CD14-positive monocyte (primary cell): Measurements from ENCODE around the gene NNAT. TPM values are rescaled to one million over a fixed set of nuclear protein-coding genes. Genes with fewer than 3 reads are reported as not detected.
A peak's percentile ranks its signal among the peaks of the same experiment; 100 is the strongest.

Experiments
- DNase-seq, 3 donors: peaks; one replicate each; pipeline ENCODE4 v3.0.0-alpha.2; 2011 to 2022
- H2AFZ ChIP-seq: 2 replicates; pipeline ENCODE4 v1.6.0; 2012; ENCODE audit warnings: mild to moderate bottlenecking, low read depth, low read length, inconsistent platforms; ENCODE audit not compliant: insufficient read depth, poor library complexity, severe bottlenecking
- H3K27ac ChIP-seq, 2 donors: 1 replicate in 1 of 2; 2 replicates in 1 of 2; pipeline ENCODE4 v1.5.1; 2012 to 2013; ENCODE audit warnings: low read length in 2 of 2, control low read depth in 1 of 2, inconsistent platforms in 1 of 2, low read depth in 1 of 2, mild to moderate bottlenecking in 1 of 2
- H3K27me3 ChIP-seq, 2 donors: one replicate each; pipeline versions ENCODE4 v1.6.0 to v1.6.1; 2011 to 2013; ENCODE audit warnings: low read length in 2 of 2; ENCODE audit not compliant: control insufficient read depth in 2 of 2, insufficient read depth in 2 of 2
- H3K36me3 ChIP-seq, 2 donors: replicated peaks in 1 of 2; 1 replicate in 1 of 2; 2 replicates in 1 of 2; pipeline versions ENCODE4 v1.5.1 to v1.6.1; 2012 to 2013; ENCODE audit warnings: low read length in 2 of 2, control low read depth in 1 of 2, inconsistent platforms in 1 of 2, mild to moderate bottlenecking in 1 of 2; ENCODE audit not compliant: insufficient read depth in 2 of 2, control insufficient read depth in 1 of 2
- H3K4me1 ChIP-seq, 2 donors: 1 replicate in 1 of 2; 2 replicates in 1 of 2; pipeline versions ENCODE4 v1.5.1 to v1.6.1; 2012 to 2013; ENCODE audit warnings: low read length in 2 of 2, control low read depth in 1 of 2, inconsistent platforms in 1 of 2, mild to moderate bottlenecking in 1 of 2, moderate library complexity in 1 of 2; ENCODE audit not compliant: insufficient read depth in 2 of 2, control insufficient read depth in 1 of 2
- H3K4me2 ChIP-seq: replicated peaks from 2 replicates; pipeline ENCODE3; 2012; ENCODE audit warnings: low read length, moderate library complexity, mild to moderate bottlenecking; ENCODE audit not compliant: poor library complexity, severe bottlenecking; ENCODE audit errors: extremely low read depth
- H3K4me3 ChIP-seq, 3 experiments: fragments of 200-600 bp in 1 of 3; sonication (generic) in 1 of 3; replicated peaks in 1 of 3; 1 replicate in 2 of 3; 2 replicates in 1 of 3; pipeline ENCODE4 v1.5.1; 2011 to 2013; ENCODE audit warnings: low read length in 3 of 3, mild to moderate bottlenecking in 3 of 3, control low read depth in 2 of 3, low read depth in 2 of 3, inconsistent platforms in 1 of 3, moderate library complexity in 1 of 3
- H3K79me2 ChIP-seq: 2 replicates; pipeline ENCODE4 v1.6.0; 2012; ENCODE audit warnings: mild to moderate bottlenecking, control low read depth, inconsistent platforms, low read length, moderate library complexity; ENCODE audit not compliant: insufficient read depth
- H3K9ac ChIP-seq: 2 replicates; pipeline ENCODE4 v1.6.0; 2017; ENCODE audit warnings: low read length, mild to moderate bottlenecking; ENCODE audit not compliant: insufficient read depth, poor library complexity, severe bottlenecking
- H3K9me3 ChIP-seq, 2 donors: replicated peaks in 1 of 2; 1 replicate in 1 of 2; 2 replicates in 1 of 2; pipeline versions ENCODE4 v1.5.1 to v1.6.1; 2012 to 2013; ENCODE audit warnings: low read length in 2 of 2, control low read depth in 1 of 2; ENCODE audit not compliant: control insufficient read depth in 1 of 2, insufficient read depth in 1 of 2
- H4K20me1 ChIP-seq: 2 replicates; pipeline ENCODE4 v1.6.0; 2012; ENCODE audit warnings: mild to moderate bottlenecking, low read length, control low read depth, moderate library complexity; ENCODE audit not compliant: insufficient read depth
- H3K27ac Mint-ChIP-seq, 7 donors: one replicate each; pipeline ENCODE4 v1.8.0; 2020; ENCODE audit warnings: mild to moderate bottlenecking in 7 of 7, mixed read lengths in 7 of 7, moderate library complexity in 6 of 7, inconsistent platforms in 2 of 7
- H3K27me3 Mint-ChIP-seq, 3 donors: one replicate each; pipeline ENCODE4 v1.8.0; 2021 to 2022; ENCODE audit warnings: low read depth in 3 of 3, mild to moderate bottlenecking in 3 of 3, mixed read lengths in 3 of 3, moderate library complexity in 3 of 3, inconsistent platforms in 1 of 3
- H3K36me3 Mint-ChIP-seq, 2 donors: one replicate each; pipeline ENCODE4 v1.8.0; 2020; ENCODE audit warnings: mixed read lengths in 2 of 2, inconsistent platforms in 1 of 2, mild to moderate bottlenecking in 1 of 2
- H3K4me1 Mint-ChIP-seq: one replicate; pipeline ENCODE4 v1.8.0; 2020; ENCODE audit warnings: mild to moderate bottlenecking, mixed read lengths
- H3K4me3 Mint-ChIP-seq, 2 donors: one replicate each; pipeline ENCODE4 v1.8.0; 2020; ENCODE audit warnings: mild to moderate bottlenecking in 2 of 2, mixed read lengths in 2 of 2, moderate library complexity in 1 of 2
- H3K9me3 Mint-ChIP-seq, 7 donors: one replicate each; pipeline ENCODE4 v1.8.0; 2020 to 2022; ENCODE audit warnings: mixed read lengths in 7 of 7, mild to moderate bottlenecking in 6 of 7, moderate library complexity in 6 of 7, inconsistent platforms in 2 of 7
- CTCF ChIP-seq: fragments of 200-600 bp; IDR thresholded peaks from one replicate; pipeline ENCODE4 v1.8.0; 2022; ENCODE audit warnings: antibody characterized with exemption, mild to moderate bottlenecking
- WGBS: methylation state at CpG from one replicate; pipeline ENCODE4 v1.1.5; 2013; ENCODE audit warnings: missing lambda C conversion rate; ENCODE audit not compliant: insufficient coverage; 5-methylcytosine and 5-hydroxymethylcytosine counted together
- intact Hi-C, 2 donors: fragments of 100-400 bp; cut with micrococcal nuclease; formaldehyde crosslinking; loops; one replicate each; pipeline versions ENCODE4 v1.15.0 to v1.15.1; 2023
- polyA plus RNA-seq, 3 donors: library from polyadenylated mRNA; depleted of rRNA in 1 of 3; unstranded in 2 of 3; stranded (reverse) in 1 of 3; fragments of 300-500 nt in 2 of 3; fragments of >200 nt in 1 of 3; fragmentation: Illumina TruSeq in 2 of 3; gene quantifications; 1 replicate in 2 of 3; 2 replicates in 1 of 3; pipeline ENCODE4 v1.2.3, GENCODE V29; 2012 to 2021

NNAT gene
- polyA plus RNA-seq, 3 donors: not detected

GRCh38 chr20:37473249-37474000 lies 47.6 kb upstream of the NNAT start:
- Histone ChIP-seq H2AFZ (no peak overlapping the region), H3K4me1 (no peaks in the 10 kb centered on the region), H3K9me3 (no peaks in the 10 kb centered on the region), H3K36me3 (no peaks in the 10 kb centered on the region), H3K4me3 (no peak overlapping the region), H4K20me1 (no peaks in the 10 kb centered on the region), H3K9ac (no peak overlapping the region), H3K27me3 (peaks cover 0 to 2% of the 10 kb centered on the region in 2 donors), H3K4me2 (no peak overlapping the region), H3K79me2 (no peaks in the 10 kb centered on the region), H3K27ac (no peak overlapping the region)
- intact Hi-C loops: no loop called here
- 92% methylated on average over 8 of the region's 11 CpGs for WGBS
- Mint-ChIP-seq H3K9me3 (peaks cover 0 to 11% (median 3%) of the 10 kb centered on the region in 7 donors), H3K4me3 (no peak overlapping the region), H3K27ac (no peak overlapping the region), H3K27me3 (peaks cover 13 to 21% (median 16%) of the 10 kb centered on the region in 3 donors), H3K4me1 (peaks cover 5% of the 10 kb centered on the region), H3K36me3 (no peaks in the 10 kb centered on the region)
- DNase-seq: no peak
- TF ChIP-seq CTCF: no peak

- no peak overlapping the region for H3K4me2 ChIP-seq
- no peak overlapping the region for H3K9ac ChIP-seq
- Mint-ChIP-seq H3K27ac (peak overlapping the region in 1 of 7 donors; percentile 51), H3K4me3 (no peak overlapping the region), H3K27me3 (peaks cover 16 to 23% (median 16%) of the 10 kb centered on the region in 3 donors), H3K9me3 (peaks cover 0 to 11% (median 3%) of the 10 kb centered on the region in 7 donors), H3K4me1 (no peaks in the 10 kb centered on the region), H3K36me3 (no peaks in the 10 kb centered on the region)
- 84% methylated on average over 4 of the region's 4 CpGs for WGBS
- no peaks in the 10 kb centered on the region for H3K36me3 ChIP-seq
- DNase-seq: no peak
- H2AFZ ChIP-seq: no peak overlapping the region
- TF ChIP-seq CTCF: no peak
- H3K27ac ChIP-seq: no peak overlapping the region
- H3K4me3 ChIP-seq: no peak overlapping the region
- peaks cover 0 to 2% of the 10 kb centered on the region in 2 donors for H3K27me3 ChIP-seq
- H3K4me1 ChIP-seq: no peaks in the 10 kb centered on the region
- H3K9me3 ChIP-seq: no peaks in the 10 kb centered on the region
- intact Hi-C loops: no loop called here
- no peaks in the 10 kb centered on the region for H4K20me1 ChIP-seq
- H3K79me2 ChIP-seq: no peaks in the 10 kb centered on the region
These were observed 46.7 kb upstream of the NNAT start for GRCh38 chr20:37474386-37474785.
